ENCODE measurements around the gene INSYN2B. TPM values are rescaled to one million over a fixed set of nuclear protein-coding genes. Genes with fewer than 3 reads are reported as not detected.

Gene INSYN2B
- total RNA-seq, 1 experiment from 2014 or later: 0.19 TPM

- DNase-seq (ENCODE audit: unreplicated experiment): no peak
- CTCF ChIA-PET: interaction anchor here (0.6 to 0.8 kb wide), 2 partner anchors 147 to 163 kb away, joined by 3 to 4 read pairs; no protein-coding TSS in a partner anchor
Measured at GRCh38 chr5:169848271-169848670, 132.0 kb downstream of the INSYN2B start.

GRCh38 chr5:169847519-169847918 is 132.8 kb downstream of the INSYN2B start:
- Mint-ChIP-seq H3K9me3 (ENCODE audit: unreplicated experiment) (peaks cover 22% of the 10 kb centered on the region), H3K36me3 (ENCODE audit: insufficient read depth, unreplicated experiment) (no peaks in the 10 kb centered on the region), H3K4me1 (ENCODE audit: insufficient read depth, unreplicated experiment) (no peaks in the 10 kb centered on the region), H3K27ac (ENCODE audit: low read depth, unreplicated experiment) (no peak overlapping the region), H3K4me3 (ENCODE audit: unreplicated experiment) (no peak overlapping the region), H3K27me3 (ENCODE audit: insufficient read depth, unreplicated experiment) (no peaks in the 10 kb centered on the region)
- CTCF ChIA-PET: no interaction called here
- intact Hi-C loops (cut with micrococcal nuclease): no loop called here
- no peak for TF ChIP-seq CTCF (IDR thresholded peaks at IDR 0.05; ENCODE audit: unreplicated experiment)
- no peak for DNase-seq (ENCODE audit: unreplicated experiment)
- BruUV-seq (replicated peaks): no TSS peak
- POLR2A ChIA-PET: no interaction called here

More at GRCh38 chr5:169848271-169848670, 132.0 kb downstream of the INSYN2B start:
- H3K27me3 Mint-ChIP-seq (ENCODE audit: insufficient read depth, unreplicated experiment): no peaks in the 10 kb centered on the region
- TF ChIP-seq CTCF (IDR thresholded peaks at IDR 0.05; ENCODE audit: unreplicated experiment): no peak
- no TSS peak for BruUV-seq (replicated peaks)
- POLR2A ChIA-PET: no interaction called here
- peaks cover 22% of the 10 kb centered on the region for H3K9me3 Mint-ChIP-seq (ENCODE audit: unreplicated experiment)
- no peak overlapping the region for H3K27ac Mint-ChIP-seq (ENCODE audit: low read depth, unreplicated experiment)
- H3K4me1 Mint-ChIP-seq (ENCODE audit: insufficient read depth, unreplicated experiment): no peaks in the 10 kb centered on the region
- H3K4me3 Mint-ChIP-seq (ENCODE audit: unreplicated experiment): no peak overlapping the region
- H3K36me3 Mint-ChIP-seq (ENCODE audit: insufficient read depth, unreplicated experiment): no peaks in the 10 kb centered on the region
- intact Hi-C loops (cut with micrococcal nuclease): no loop called here

- POLR2A ChIA-PET: no interaction called here
- H3K27ac Mint-ChIP-seq (ENCODE audit: low read depth, unreplicated experiment): no peak overlapping the region
- H3K27me3 Mint-ChIP-seq (ENCODE audit: insufficient read depth, unreplicated experiment): no peaks in the 10 kb centered on the region
- intact Hi-C loops (cut with micrococcal nuclease): no loop called here
- H3K4me3 Mint-ChIP-seq (ENCODE audit: unreplicated experiment): no peak overlapping the region
- DNase-seq (ENCODE audit: unreplicated experiment): no peak
- CTCF ChIA-PET: interaction anchor here (0.5 kb wide), 1 partner anchor 12 kb away, joined by 3 read pairs; no protein-coding TSS in a partner anchor
- no TSS peak for BruUV-seq (replicated peaks)
- TF ChIP-seq CTCF (IDR thresholded peaks at IDR 0.05; ENCODE audit: unreplicated experiment): no peak
- no peaks in the 10 kb centered on the region for H3K4me1 Mint-ChIP-seq (ENCODE audit: insufficient read depth, unreplicated experiment)
- no peaks in the 10 kb centered on the region for H3K9me3 Mint-ChIP-seq (ENCODE audit: unreplicated experiment)
- no peaks in the 10 kb centered on the region for H3K36me3 Mint-ChIP-seq (ENCODE audit: insufficient read depth, unreplicated experiment)
Measured at GRCh38 chr5:169842699-169843098, 137.6 kb downstream of the INSYN2B start.

DNA sequence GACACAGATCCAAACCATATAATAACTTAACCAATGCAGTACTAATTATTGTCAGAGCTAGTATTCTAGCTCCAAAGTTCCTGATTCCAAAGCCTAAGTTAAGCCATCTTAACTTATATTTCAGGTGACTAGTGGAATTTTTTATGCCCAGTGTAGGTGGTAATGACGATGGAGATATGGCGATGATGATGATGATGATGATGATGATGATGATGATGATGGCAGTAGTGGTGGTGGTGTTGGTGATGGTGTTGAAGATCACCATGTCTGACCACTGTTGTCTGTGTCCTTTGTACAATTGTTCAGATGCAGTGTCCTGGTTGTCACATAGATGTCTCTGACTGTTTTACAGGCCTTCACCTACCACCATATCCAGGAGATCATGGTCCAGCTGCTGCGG is 139.9 kb downstream of the INSYN2B start:
- BruUV-seq (replicated peaks): no TSS peak
- no peaks in the 10 kb centered on the region for H3K9me3 Mint-ChIP-seq (ENCODE audit: unreplicated experiment)
- ChIA-PET CTCF (no interaction called here), POLR2A (no interaction called here)
- H3K27me3 Mint-ChIP-seq (ENCODE audit: insufficient read depth, unreplicated experiment): no peaks in the 10 kb centered on the region
- H3K4me3 Mint-ChIP-seq (ENCODE audit: unreplicated experiment): no peak overlapping the region
- H3K4me1 Mint-ChIP-seq (ENCODE audit: insufficient read depth, unreplicated experiment): no peaks in the 10 kb centered on the region
- no peaks in the 10 kb centered on the region for H3K36me3 Mint-ChIP-seq (ENCODE audit: insufficient read depth, unreplicated experiment)
- DNase-seq (ENCODE audit: unreplicated experiment): no peak
- no peak overlapping the region for H3K27ac Mint-ChIP-seq (ENCODE audit: low read depth, unreplicated experiment)
- intact Hi-C loops (cut with micrococcal nuclease): no loop called here
- TF ChIP-seq CTCF (IDR thresholded peaks at IDR 0.05; ENCODE audit: unreplicated experiment): no peak

All from MCF 10A (cell line).